GM12878 (cell line): ENCODE data around the gene JCHAIN. TPM values are rescaled to one million over a fixed set of nuclear protein-coding genes. Genes with fewer than 3 reads are reported as not detected.

Source experiments
- ATAC-seq: fragments of 200-7000 bp; cut with Tn5 transposase; 3 replicates; pipeline ENCODE4 v1.9.1; 2020; ENCODE audit warnings: mild to moderate bottlenecking, moderate library complexity
- BruUV-seq: library from RNA; stranded (reverse); fragments of 400-500 nt; replicated peaks from 2 replicates; lab custom pipeline; 2021; lab: Mats Ljungman, UMichigan
- CTCF ChIA-PET: fragments of 300-600 bp; sonication (Branson Sonifier 250); formaldehyde crosslinking; extraction: SDS; loops from one replicate; lab custom pipeline; 2021; ENCODE audit warnings: inconsistent platforms; lab: Yijun Ruan, JAX
- POLR2A ChIA-PET: fragments of 350-600 bp; formaldehyde crosslinking; extraction: SDS; loops from one replicate; lab custom pipeline; 2021; ENCODE audit warnings: inconsistent platforms; lab: Charles Lee
- RAD21 ChIA-PET: fragments of 300-600 bp; sonication (Branson Sonifier 250); formaldehyde crosslinking; loops from one replicate; lab custom pipeline; 2023; ENCODE audit warnings: antibody characterized with exemption; ENCODE audit not compliant: unreplicated experiment; lab: Charles Lee
- SMC1A ChIA-PET: fragments of 300-600 bp; sonication (Branson Sonifier 250); formaldehyde crosslinking; loops from one replicate; lab custom pipeline; 2023; ENCODE audit not compliant: unreplicated experiment, uncharacterized antibody; lab: Charles Lee
- DNase-seq: peaks from one replicate; pipeline ENCODE4 v3.0.0-alpha.2; 2011; ENCODE audit warnings: low read depth, low spot score
- FAIRE-seq: peaks from 3 replicates; lab custom pipeline; 2011; peaks lifted over from hg19 to GRCh38; lab: Jason Lieb, UNC
- H2AFZ ChIP-seq: 2 replicates; pipeline ENCODE4 v1.6.0; 2011; ENCODE audit warnings: low read depth, low read length, control low read depth; ENCODE audit not compliant: control insufficient read depth
- H3K27ac ChIP-seq: 2 replicates; pipeline ENCODE4 v1.5.1; 2011; ENCODE audit warnings: control low read depth; ENCODE audit not compliant: control insufficient read depth, insufficient read depth
- H3K27me3 ChIP-seq, 2 experiments: replicated peaks in 1 of 2; 2 replicates each; pipeline versions ENCODE4 v1.6.0 to v1.6.1; 2011; ENCODE audit warnings: low read length in 1 of 2; ENCODE audit not compliant: control insufficient read depth in 2 of 2, insufficient read depth in 2 of 2
- H3K36me3 ChIP-seq, 2 experiments: 2 replicates each; pipeline ENCODE4 v1.5.1; 2011; ENCODE audit warnings: low read length in 1 of 2; ENCODE audit not compliant: control insufficient read depth in 2 of 2, insufficient read depth in 2 of 2
- H3K4me1 ChIP-seq: 2 replicates; pipeline ENCODE4 v1.6.1; 2011; ENCODE audit warnings: mild to moderate bottlenecking, low read length, moderate library complexity, mixed read lengths; ENCODE audit not compliant: control insufficient read depth, insufficient read depth
- H3K4me2 ChIP-seq: 2 replicates; pipeline ENCODE4 v1.6.0; 2011; ENCODE audit warnings: control low read depth; ENCODE audit not compliant: control insufficient read depth, insufficient read depth
- H3K4me3 ChIP-seq: fragments of 200-600 bp; sonication (generic); 2 replicates; pipeline ENCODE4 v1.5.1; 2016
- H3K79me2 ChIP-seq: 2 replicates; pipeline ENCODE4 v1.6.0; 2011; ENCODE audit warnings: low read length; ENCODE audit not compliant: control insufficient read depth, insufficient read depth
- H3K9ac ChIP-seq: 2 replicates; pipeline ENCODE4 v1.8.0; 2011; ENCODE audit warnings: low read length, control low read depth, mixed read lengths; ENCODE audit not compliant: control insufficient read depth, insufficient read depth
- H3K9me3 ChIP-seq: replicated peaks from 3 replicates; pipeline ENCODE4 v1.5.1; 2011; ENCODE audit warnings: mild to moderate bottlenecking, low read length; ENCODE audit not compliant: control insufficient read depth, insufficient read depth
- H4K20me1 ChIP-seq: 2 replicates; pipeline ENCODE4 v1.6.0; 2011; ENCODE audit not compliant: control insufficient read depth, insufficient read depth
- BACH1 ChIP-seq: fragments of 450-650 bp; IDR thresholded peaks from 2 replicates; pipeline ENCODE4 v1.6.1; 2017; ENCODE audit warnings: mild to moderate bottlenecking, borderline replicate concordance
- CTCF ChIP-seq, 3 experiments: IDR thresholded peaks in 2 of 3; conservative IDR thresholded peaks in 1 of 3; 2 replicates each; pipeline ENCODE4 v1.5.1; 2011; ENCODE audit warnings: low read depth in 3 of 3, low read length in 3 of 3, mild to moderate bottlenecking in 3 of 3, control low read depth in 2 of 3, moderate library complexity in 2 of 3, inconsistent platforms in 1 of 3, mixed read lengths in 1 of 3; ENCODE audit not compliant: control insufficient read depth in 2 of 3, insufficient read depth in 1 of 3; ENCODE audit errors: extremely low read depth in 1 of 3
- FOS ChIP-seq: IDR thresholded peaks from 3 replicates; pipeline ENCODE4 v1.6.1; 2011; ENCODE audit warnings: borderline replicate concordance; ENCODE audit not compliant: insufficient read length; ENCODE audit errors: extremely low read depth
- IRF4 ChIP-seq: IDR thresholded peaks from 2 replicates; pipeline ENCODE4 v1.6.1; 2011; ENCODE audit warnings: low read depth, low read length
- KAT2A ChIP-seq: conservative IDR thresholded peaks from 2 replicates; pipeline ENCODE4 v1.6.1; 2011; ENCODE audit warnings: low read depth, low read length; ENCODE audit not compliant: control insufficient read depth
- LARP7 ChIP-seq: fragments of 450-650 bp; IDR thresholded peaks from 2 replicates; pipeline ENCODE4 v1.6.1; 2017; ENCODE audit warnings: mild to moderate bottlenecking
- RB1 ChIP-seq: fragments of 450-650 bp; formaldehyde crosslinking; IDR thresholded peaks from 2 replicates; pipeline ENCODE4 v1.6.1; 2017; ENCODE audit warnings: mild to moderate bottlenecking, borderline replicate concordance
- RELA ChIP-seq: fragments of 450-650 bp; IDR thresholded peaks from 2 replicates; pipeline ENCODE4 v1.8.0; 2014; ENCODE audit warnings: borderline replicate concordance; ENCODE audit not compliant: partially characterized antibody
- RFX5 ChIP-seq: IDR thresholded peaks from 2 replicates; pipeline ENCODE4 v1.6.1; 2011; ENCODE audit warnings: low read depth, low read length, improper control_type of control experiment
- ZNF274 ChIP-seq: IDR thresholded peaks from one replicate; pipeline ENCODE4 v1.8.0; 2011; ENCODE audit not compliant: insufficient read length, insufficient read depth
- WGBS: methylation state at CpG from one replicate; pipeline ENCODE4 v1.1.6; 2016; ENCODE audit warnings: low lambda C conversion rate; ENCODE audit not compliant: insufficient replicate concordance, insufficient coverage; ENCODE audit errors: missing lambda C conversion rate; 5-methylcytosine and 5-hydroxymethylcytosine counted together
- in situ Hi-C: fragments of 300-500 bp; cut with MboI; formaldehyde crosslinking; loops from 9 replicates; pipeline ENCODE4 v1.14.3; 2018; ENCODE audit warnings: mixed read lengths
- intact Hi-C: fragments of 100-400 bp; cut with micrococcal nuclease; formaldehyde crosslinking; loops from one replicate; pipeline ENCODE4 v1.14.2; 2022; ENCODE audit not compliant: unreplicated experiment
- polyA plus RNA-seq, 11 experiments: library from polyadenylated mRNA; depleted of rRNA in 4 of 11; unstranded in 6 of 11; stranded (reverse) in 5 of 11; fragments of >200 nt; fragmentation: Nextera tagmentation in 4 of 11; fragmentation: Illumina TruSeq in 1 of 11; extraction: Ambion mirVana in 4 of 11; extraction: Trizol in 1 of 11; gene quantifications; 1 replicate in 1 of 11; 2 replicates in 10 of 11; pipeline versions ENCODE4 v1.2.1 to v1.2.3, GENCODE V29; 2011 to 2016; ENCODE audit warnings: inconsistent platforms in 2 of 11, missing spikeins in 2 of 11, low read depth in 1 of 11
- total RNA-seq, 4 experiments: library from RNA; depleted of rRNA in 3 of 4; stranded (reverse); fragments of >200 nt in 3 of 4; fragmentation: Illumina TruSeq in 1 of 4; extraction: Trizol in 1 of 4; gene quantifications; 2 replicates each; pipeline versions ENCODE4 v1.2.1 to v1.2.3, GENCODE V29; 2013 to 2021
- TF ChIP-seq, protein P1 (sequence below): IDR thresholded peaks from 2 replicates; pipeline ENCODE4 v1.6.1; 2012; ENCODE audit warnings: improper control_type of control experiment, low read depth, low read length; ENCODE audit not compliant: insufficient replicate concordance

Gene JCHAIN
- total and polyA plus RNA-seq, 10 of the 15 experiments (the other 5 are each of a cell fraction or from before 2014, with no cell fraction given), result 188 to 1,045 (median 486) TPM

- no peak for TF ChIP-seq IRF4
- TF ChIP-seq KAT2A, result no peak
- no peak for TF ChIP-seq RELA
Measured at GRCh38 chr4:70613306-70614183, 52.8 kb downstream of the JCHAIN start (continued).

DNA sequence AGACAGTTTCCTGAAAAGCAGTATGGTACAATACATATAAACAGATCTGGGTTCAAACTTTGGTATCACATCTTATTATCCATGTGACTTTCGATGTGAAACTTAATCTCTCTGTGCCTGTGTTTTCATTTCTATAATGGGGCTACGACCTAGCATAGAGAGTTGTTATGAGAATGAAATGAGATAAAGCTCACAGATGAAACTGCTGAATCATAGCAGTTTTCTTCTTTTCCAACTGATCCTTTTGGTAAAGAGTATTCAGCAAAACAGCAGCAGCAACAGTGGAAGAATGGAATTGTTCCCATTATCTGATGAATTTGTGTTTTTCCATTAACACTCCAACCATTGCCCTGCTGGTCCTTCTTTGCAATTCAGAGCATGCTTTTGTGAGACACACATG lies 58.0 kb downstream of the JCHAIN start:
- Histone ChIP-seq H3K4me3 (no peak overlapping the region), H3K4me1 (no peaks in the 10 kb centered on the region), H3K27me3 (peaks cover 0 to 3% of the 10 kb centered on the region in 2 experiments; a peak in 1 of 4 replicates), H3K79me2 (no peaks in the 10 kb centered on the region), H3K27ac (no peak overlapping the region), H2AFZ (no peak overlapping the region), H3K9me3 (no peaks in the 10 kb centered on the region), H3K4me2 (no peak overlapping the region), H3K9ac (no peak overlapping the region), H4K20me1 (no peaks in the 10 kb centered on the region), H3K36me3 (no peaks in the 10 kb centered on the region)
- no TSS peak for BruUV-seq
- intact Hi-C loops, result loop anchor here (10.0 kb wide), 2 partner anchors 576 to 1696 kb away; no protein-coding TSS in a partner anchor
- ChIA-PET RAD21 (no interaction called here), SMC1A (no interaction called here), CTCF (no interaction called here), POLR2A (no interaction called here)
- 0% methylated on average over 2 of the region's 2 CpGs for WGBS
- DNase-seq (no peak), ATAC-seq (no peak), FAIRE-seq (no peak)
- TF ChIP-seq LARP7, result no peak
- no peak for TF ChIP-seq CTCF (IDR thresholded peaks at IDR 0.05 in 2 of 3, conservative IDR thresholded peaks at IDR 0.05 in 1 of 3; ENCODE audit: control insufficient read depth in 2 of 3, extremely low read depth in 1 of 3, insufficient read depth in 1 of 3, low read depth in 3 of 3, low read length in 3 of 3)
- TF ChIP-seq, protein P1, sequence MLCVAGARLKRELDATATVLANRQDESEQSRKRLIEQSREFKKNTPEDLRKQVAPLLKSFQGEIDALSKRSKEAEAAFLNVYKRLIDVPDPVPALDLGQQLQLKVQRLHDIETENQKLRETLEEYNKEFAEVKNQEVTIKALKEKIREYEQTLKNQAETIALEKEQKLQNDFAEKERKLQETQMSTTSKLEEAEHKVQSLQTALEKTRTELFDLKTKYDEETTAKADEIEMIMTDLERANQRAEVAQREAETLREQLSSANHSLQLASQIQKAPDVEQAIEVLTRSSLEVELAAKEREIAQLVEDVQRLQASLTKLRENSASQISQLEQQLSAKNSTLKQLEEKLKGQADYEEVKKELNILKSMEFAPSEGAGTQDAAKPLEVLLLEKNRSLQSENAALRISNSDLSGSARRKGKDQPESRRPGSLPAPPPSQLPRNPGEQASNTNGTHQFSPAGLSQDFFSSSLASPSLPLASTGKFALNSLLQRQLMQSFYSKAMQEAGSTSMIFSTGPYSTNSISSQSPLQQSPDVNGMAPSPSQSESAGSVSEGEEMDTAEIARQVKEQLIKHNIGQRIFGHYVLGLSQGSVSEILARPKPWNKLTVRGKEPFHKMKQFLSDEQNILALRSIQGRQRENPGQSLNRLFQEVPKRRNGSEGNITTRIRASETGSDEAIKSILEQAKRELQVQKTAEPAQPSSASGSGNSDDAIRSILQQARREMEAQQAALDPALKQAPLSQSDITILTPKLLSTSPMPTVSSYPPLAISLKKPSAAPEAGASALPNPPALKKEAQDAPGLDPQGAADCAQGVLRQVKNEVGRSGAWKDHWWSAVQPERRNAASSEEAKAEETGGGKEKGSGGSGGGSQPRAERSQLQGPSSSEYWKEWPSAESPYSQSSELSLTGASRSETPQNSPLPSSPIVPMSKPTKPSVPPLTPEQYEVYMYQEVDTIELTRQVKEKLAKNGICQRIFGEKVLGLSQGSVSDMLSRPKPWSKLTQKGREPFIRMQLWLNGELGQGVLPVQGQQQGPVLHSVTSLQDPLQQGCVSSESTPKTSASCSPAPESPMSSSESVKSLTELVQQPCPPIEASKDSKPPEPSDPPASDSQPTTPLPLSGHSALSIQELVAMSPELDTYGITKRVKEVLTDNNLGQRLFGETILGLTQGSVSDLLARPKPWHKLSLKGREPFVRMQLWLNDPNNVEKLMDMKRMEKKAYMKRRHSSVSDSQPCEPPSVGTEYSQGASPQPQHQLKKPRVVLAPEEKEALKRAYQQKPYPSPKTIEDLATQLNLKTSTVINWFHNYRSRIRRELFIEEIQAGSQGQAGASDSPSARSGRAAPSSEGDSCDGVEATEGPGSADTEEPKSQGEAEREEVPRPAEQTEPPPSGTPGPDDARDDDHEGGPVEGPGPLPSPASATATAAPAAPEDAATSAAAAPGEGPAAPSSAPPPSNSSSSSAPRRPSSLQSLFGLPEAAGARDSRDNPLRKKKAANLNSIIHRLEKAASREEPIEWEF, result no peak
- no peak for TF ChIP-seq BACH1
- no peak for TF ChIP-seq FOS
- TF ChIP-seq ZNF274, result no peak
- TF ChIP-seq RFX5, result no peak
- TF ChIP-seq RB1, result no peak
- in situ Hi-C loops, result loop anchor here (25.0 kb wide), 2 partner anchors 1104 to 1679 kb away; no protein-coding TSS in a partner anchor
